Measurements from ENCODE around the gene SLC10A1.

SLC10A1 gene

GRCh38 chr14:69811227-69811867 lies 14.3 kb upstream of the SLC10A1 start:
- H3K9me3 ChIP-seq (ENCODE audit: control insufficient read depth in 2 of 2, low read length in 2 of 2) = no peaks in the 10 kb centered on the region
- H3K27me3 ChIP-seq (ENCODE audit: control insufficient read depth in 1 of 2, insufficient read depth in 2 of 2, low read length in 2 of 2) = peaks cover 2 to 3% of the 10 kb centered on the region in 2 donors
- H3K4me3 ChIP-seq (ENCODE audit: low read length in 2 of 2) = no peak overlapping the region
- no peaks in the 10 kb centered on the region for H3K36me3 ChIP-seq (ENCODE audit: control insufficient read depth in 2 of 2, insufficient read depth in 2 of 2, low read length in 2 of 2)
- H3K9ac ChIP-seq (ENCODE audit: low read length in 2 of 2) = no peak overlapping the region
- H3K4me1 ChIP-seq (ENCODE audit: control insufficient read depth, insufficient read depth, low read length) = no peaks in the 10 kb centered on the region
- no peak overlapping the region for H3K27ac ChIP-seq (ENCODE audit: low read length)

- H3K9me3 ChIP-seq (ENCODE audit: control insufficient read depth in 2 of 2, low read length in 2 of 2) = no peaks in the 10 kb centered on the region
- no peak overlapping the region for H3K27ac ChIP-seq (ENCODE audit: low read length)
- no peaks in the 10 kb centered on the region for H3K36me3 ChIP-seq (ENCODE audit: control insufficient read depth in 2 of 2, insufficient read depth in 2 of 2, low read length in 2 of 2)
- no peak overlapping the region for H3K9ac ChIP-seq (ENCODE audit: low read length in 2 of 2)
- no peaks in the 10 kb centered on the region for H3K27me3 ChIP-seq (ENCODE audit: control insufficient read depth in 1 of 2, insufficient read depth in 2 of 2, low read length in 2 of 2)
- no peak overlapping the region for H3K4me3 ChIP-seq (ENCODE audit: low read length in 2 of 2)
- no peaks in the 10 kb centered on the region for H3K4me1 ChIP-seq (ENCODE audit: control insufficient read depth, insufficient read depth, low read length)
Observed at GRCh38 chr14:69808919-69809808, 12.1 kb upstream of the SLC10A1 start.

GRCh38 chr14:69807192-69807591 lies 10.2 kb upstream of the SLC10A1 start:
- H3K9me3 ChIP-seq (ENCODE audit: control insufficient read depth in 2 of 2, low read length in 2 of 2) = no peaks in the 10 kb centered on the region
- H3K36me3 ChIP-seq (ENCODE audit: control insufficient read depth in 2 of 2, insufficient read depth in 2 of 2, low read length in 2 of 2) = no peaks in the 10 kb centered on the region
- H3K4me3 ChIP-seq (ENCODE audit: low read length in 2 of 2) = no peak overlapping the region
- no peaks in the 10 kb centered on the region for H3K4me1 ChIP-seq (ENCODE audit: control insufficient read depth, insufficient read depth, low read length)
- no peak overlapping the region for H3K9ac ChIP-seq (ENCODE audit: low read length in 2 of 2)
- H3K27ac ChIP-seq (ENCODE audit: low read length) = no peak overlapping the region
- no peaks in the 10 kb centered on the region for H3K27me3 ChIP-seq (ENCODE audit: control insufficient read depth in 1 of 2, insufficient read depth in 2 of 2, low read length in 2 of 2)

- no peaks in the 10 kb centered on the region for H3K9me3 ChIP-seq (ENCODE audit: control insufficient read depth in 2 of 2, low read length in 2 of 2)
- no peaks in the 10 kb centered on the region for H3K36me3 ChIP-seq (ENCODE audit: control insufficient read depth in 2 of 2, insufficient read depth in 2 of 2, low read length in 2 of 2)
- no peak overlapping the region for H3K27ac ChIP-seq (ENCODE audit: low read length)
- no peak overlapping the region for H3K4me3 ChIP-seq (ENCODE audit: low read length in 2 of 2)
- no peak overlapping the region for H3K9ac ChIP-seq (ENCODE audit: low read length in 2 of 2)
- H3K4me1 ChIP-seq (ENCODE audit: control insufficient read depth, insufficient read depth, low read length) = no peaks in the 10 kb centered on the region
- no peaks in the 10 kb centered on the region for H3K27me3 ChIP-seq (ENCODE audit: control insufficient read depth in 1 of 2, insufficient read depth in 2 of 2, low read length in 2 of 2)
Observed at GRCh38 chr14:69804902-69805301, 7.9 kb upstream of the SLC10A1 start.

GRCh38 chr14:69803753-69804152 lies 6.7 kb upstream of the SLC10A1 start:
- H3K27me3 ChIP-seq (ENCODE audit: control insufficient read depth in 1 of 2, insufficient read depth in 2 of 2, low read length in 2 of 2) = no peaks in the 10 kb centered on the region

GRCh38 chr14:69798339-69798735 lies 1.3 kb upstream of the SLC10A1 start:
- H3K9ac ChIP-seq (ENCODE audit: low read length in 2 of 2) = no peak overlapping the region
- no peaks in the 10 kb centered on the region for H3K27me3 ChIP-seq (ENCODE audit: control insufficient read depth in 1 of 2, insufficient read depth in 2 of 2, low read length in 2 of 2)
- no peaks in the 10 kb centered on the region for H3K36me3 ChIP-seq (ENCODE audit: control insufficient read depth in 2 of 2, insufficient read depth in 2 of 2, low read length in 2 of 2)
- H3K4me1 ChIP-seq (ENCODE audit: control insufficient read depth, insufficient read depth, low read length) = no peaks in the 10 kb centered on the region
- H3K27ac ChIP-seq (ENCODE audit: low read length) = no peak overlapping the region
- H3K9me3 ChIP-seq (ENCODE audit: control insufficient read depth in 2 of 2, low read length in 2 of 2) = no peaks in the 10 kb centered on the region
- no peak overlapping the region for H3K4me3 ChIP-seq (ENCODE audit: low read length in 2 of 2)

More at GRCh38 chr14:69803753-69804152, 6.7 kb upstream of the SLC10A1 start:
- Histone ChIP-seq H3K36me3 (ENCODE audit: control insufficient read depth in 2 of 2, insufficient read depth in 2 of 2, low read length in 2 of 2) (no peaks in the 10 kb centered on the region), H3K27ac (ENCODE audit: low read length) (no peak overlapping the region), H3K4me3 (ENCODE audit: low read length in 2 of 2) (no peak overlapping the region), H3K9me3 (ENCODE audit: control insufficient read depth in 2 of 2, low read length in 2 of 2) (no peaks in the 10 kb centered on the region), H3K4me1 (ENCODE audit: control insufficient read depth, insufficient read depth, low read length) (no peaks in the 10 kb centered on the region), H3K9ac (ENCODE audit: low read length in 2 of 2) (no peak overlapping the region)

GRCh38 chr14:69797573-69798338 lies 715 bp upstream of the SLC10A1 start:
- Histone ChIP-seq H3K36me3 (ENCODE audit: control insufficient read depth in 2 of 2, insufficient read depth in 2 of 2, low read length in 2 of 2) (no peaks in the 10 kb centered on the region), H3K9ac (ENCODE audit: low read length in 2 of 2) (no peak overlapping the region), H3K4me1 (ENCODE audit: control insufficient read depth, insufficient read depth, low read length) (no peaks in the 10 kb centered on the region), H3K4me3 (ENCODE audit: low read length in 2 of 2) (no peak overlapping the region), H3K9me3 (ENCODE audit: control insufficient read depth in 2 of 2, low read length in 2 of 2) (no peaks in the 10 kb centered on the region), H3K27me3 (ENCODE audit: control insufficient read depth in 1 of 2, insufficient read depth in 2 of 2, low read length in 2 of 2) (no peaks in the 10 kb centered on the region), H3K27ac (ENCODE audit: low read length) (no peak overlapping the region)

- Histone ChIP-seq H3K9me3 (ENCODE audit: control insufficient read depth in 2 of 2, low read length in 2 of 2) (no peaks in the 10 kb centered on the region), H3K27ac (ENCODE audit: low read length) (no peak overlapping the region), H3K4me3 (ENCODE audit: low read length in 2 of 2) (no peak overlapping the region), H3K9ac (ENCODE audit: low read length in 2 of 2) (no peak overlapping the region), H3K36me3 (ENCODE audit: control insufficient read depth in 2 of 2, insufficient read depth in 2 of 2, low read length in 2 of 2) (no peaks in the 10 kb centered on the region), H3K27me3 (ENCODE audit: control insufficient read depth in 1 of 2, insufficient read depth in 2 of 2, low read length in 2 of 2) (no peaks in the 10 kb centered on the region), H3K4me1 (ENCODE audit: control insufficient read depth, insufficient read depth, low read length) (no peaks in the 10 kb centered on the region)
Observed at GRCh38 chr14:69795691-69796090, 1.4 kb downstream of the SLC10A1 start.

- Histone ChIP-seq H3K4me1 (ENCODE audit: control insufficient read depth, insufficient read depth, low read length) (no peaks in the 10 kb centered on the region), H3K4me3 (ENCODE audit: low read length in 2 of 2) (no peak overlapping the region), H3K27ac (ENCODE audit: low read length) (no peak overlapping the region), H3K9me3 (ENCODE audit: control insufficient read depth in 2 of 2, low read length in 2 of 2) (no peaks in the 10 kb centered on the region), H3K36me3 (ENCODE audit: control insufficient read depth in 2 of 2, insufficient read depth in 2 of 2, low read length in 2 of 2) (no peaks in the 10 kb centered on the region), H3K9ac (ENCODE audit: low read length in 2 of 2) (no peak overlapping the region), H3K27me3 (ENCODE audit: control insufficient read depth in 1 of 2, insufficient read depth in 2 of 2, low read length in 2 of 2) (no peaks in the 10 kb centered on the region)
Observed at GRCh38 chr14:69794791-69795190, 2.2 kb downstream of the SLC10A1 start.

GRCh38 chr14:69792887-69793421 lies 4.1 kb downstream of the SLC10A1 start:
- Histone ChIP-seq H3K9ac (ENCODE audit: low read length in 2 of 2) (no peak overlapping the region), H3K36me3 (ENCODE audit: control insufficient read depth in 2 of 2, insufficient read depth in 2 of 2, low read length in 2 of 2) (no peaks in the 10 kb centered on the region), H3K27ac (ENCODE audit: low read length) (no peak overlapping the region), H3K27me3 (ENCODE audit: control insufficient read depth in 1 of 2, insufficient read depth in 2 of 2, low read length in 2 of 2) (no peaks in the 10 kb centered on the region), H3K4me1 (ENCODE audit: control insufficient read depth, insufficient read depth, low read length) (no peaks in the 10 kb centered on the region), H3K4me3 (ENCODE audit: low read length in 2 of 2) (no peak overlapping the region), H3K9me3 (ENCODE audit: control insufficient read depth in 2 of 2, low read length in 2 of 2) (no peaks in the 10 kb centered on the region)

All from stomach smooth muscle (tissue), 2 donors.